Gastrocnemius medialis (tissue), 4 donors: ENCODE measurements around the gene KCNAB1. TPM values are rescaled to one million over a fixed set of nuclear protein-coding genes. Genes with fewer than 3 reads are reported as not detected.

Experiments
- ATAC-seq, 2 donors: fragments of 150-250 bp; one replicate each; pipeline ENCODE4 v1.9.1; 2016
- DNase-seq, 2 donors: peaks; one replicate each; pipeline ENCODE4 v3.0.0-alpha.2; 2019
- H3K27ac ChIP-seq, 4 donors: fragments of 200-600 bp; sonication (generic); 1 replicate in 1 of 4; 2 replicates in 3 of 4; pipeline ENCODE4 v1.5.1; 2016 to 2018; ENCODE audit warnings: mild to moderate bottlenecking in 2 of 4, moderate library complexity in 1 of 4
- H3K27me3 ChIP-seq, 3 donors: fragments of 200-600 bp; sonication (generic) in 2 of 3; 1 replicate in 1 of 3; 2 replicates in 2 of 3; pipeline versions ENCODE4 v1.5.1 to v1.6.0; 2016 to 2019; ENCODE audit warnings: mild to moderate bottlenecking in 1 of 3, moderate library complexity in 1 of 3
- H3K36me3 ChIP-seq, 2 donors: fragments of 200-600 bp; sonication (generic) in 1 of 2; one replicate each; pipeline ENCODE4 v1.5.1; 2017 to 2018
- H3K4me1 ChIP-seq, 2 donors: fragments of 200-600 bp; sonication (generic) in 1 of 2; one replicate each; pipeline ENCODE4 v1.5.1; 2016 to 2017; ENCODE audit warnings: mild to moderate bottlenecking in 2 of 2
- H3K4me3 ChIP-seq, 4 donors: fragments of 200-600 bp; sonication (generic) in 3 of 4; 1 replicate in 1 of 4; 2 replicates in 3 of 4; pipeline ENCODE4 v1.5.1; 2016 to 2019; ENCODE audit warnings: mild to moderate bottlenecking in 2 of 4
- H3K9me3 ChIP-seq, 3 donors: fragments of 200-600 bp; sonication (generic) in 2 of 3; 1 replicate in 1 of 3; 2 replicates in 2 of 3; pipeline ENCODE4 v1.5.1; 2016 to 2019
- POLR2A ChIP-seq, 2 donors: fragments of 450-650 bp; IDR thresholded peaks; one replicate each; pipeline ENCODE4 v1.6.1; 2017; ENCODE audit warnings: antibody characterized with exemption in 2 of 2, mild to moderate bottlenecking in 2 of 2, moderate library complexity in 2 of 2
- in situ Hi-C, 4 donors: fragments of 200-750 bp; cut with MboI; loops; one replicate each; pipeline versions ENCODE4 v1.15.0 to v1.8.0; 2017; ENCODE audit warnings: low sequenced_read_pairs in 4 of 4
- intact Hi-C: fragments of 100-400 bp; cut with DNase I; formaldehyde crosslinking; loops from one replicate; pipeline ENCODE4 v1.15.1; 2023; ENCODE audit warnings: low total_unique reads
- total RNA-seq, 4 donors: library from RNA; depleted of rRNA; stranded (reverse); fragments of >200 nt; gene quantifications; one replicate each; pipeline versions ENCODE4 v1.1.0 to v1.2.3, GENCODE V29; 2016
- TF ChIP-seq, protein P1 (sequence below), 5 experiments: fragments of 450-650 bp in 3 of 5; fragments of 200-600 bp in 2 of 5; sonication (generic) in 2 of 5; IDR thresholded peaks in 4 of 5; conservative IDR thresholded peaks in 1 of 5; 1 replicate in 4 of 5; 2 replicates in 1 of 5; pipeline ENCODE4 v1.5.1; 2016 to 2019; ENCODE audit warnings: antibody characterized with exemption in 5 of 5, mild to moderate bottlenecking in 3 of 5, moderate library complexity in 3 of 5

Gene KCNAB1
- total RNA-seq, 4 donors from 2014 or later = 0.46 to 3.6 (median 1.9) TPM

DNA sequence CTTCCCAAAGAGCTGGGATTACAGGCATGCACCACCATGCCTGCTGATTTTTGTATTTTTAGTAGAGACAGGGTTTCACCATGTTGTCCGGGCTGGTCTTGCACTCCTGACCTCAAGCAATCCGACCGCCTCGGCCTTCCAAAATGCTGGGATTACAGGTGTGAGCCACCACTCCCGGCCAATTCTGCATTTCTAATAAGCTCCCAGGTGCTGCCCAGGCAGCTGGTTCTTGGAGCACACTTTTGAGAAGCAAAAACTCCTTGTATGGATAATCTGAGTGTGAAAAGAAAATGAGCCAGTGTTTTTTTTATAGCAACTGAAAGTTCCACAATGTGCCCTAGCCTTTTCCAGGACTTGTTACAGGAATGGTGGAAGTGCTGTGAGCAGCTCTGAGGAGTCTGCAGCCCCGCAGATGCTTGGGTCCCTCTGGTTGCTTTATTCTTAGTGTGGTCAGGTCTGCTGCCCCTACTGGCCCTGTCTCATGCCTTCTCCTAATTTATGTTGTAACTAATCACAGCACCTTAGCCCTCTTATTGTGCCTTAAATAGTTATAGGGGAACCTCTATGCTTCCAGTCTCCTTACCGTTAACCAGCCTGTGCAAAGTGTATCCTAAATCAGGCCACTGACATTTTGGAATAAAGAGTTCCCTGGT lies 13.5 kb upstream of the KCNAB1 start:
- Histone ChIP-seq H3K4me1 (no peaks in the 10 kb centered on the region), H3K36me3 (no peaks in the 10 kb centered on the region), H3K27ac (no peak overlapping the region), H3K27me3 (no peaks in the 10 kb centered on the region), H3K4me3 (no peak overlapping the region), H3K9me3 (no peaks in the 10 kb centered on the region)
- no peak for DNase-seq
- in situ Hi-C loops = no loop called here
- TF ChIP-seq, protein P1, sequence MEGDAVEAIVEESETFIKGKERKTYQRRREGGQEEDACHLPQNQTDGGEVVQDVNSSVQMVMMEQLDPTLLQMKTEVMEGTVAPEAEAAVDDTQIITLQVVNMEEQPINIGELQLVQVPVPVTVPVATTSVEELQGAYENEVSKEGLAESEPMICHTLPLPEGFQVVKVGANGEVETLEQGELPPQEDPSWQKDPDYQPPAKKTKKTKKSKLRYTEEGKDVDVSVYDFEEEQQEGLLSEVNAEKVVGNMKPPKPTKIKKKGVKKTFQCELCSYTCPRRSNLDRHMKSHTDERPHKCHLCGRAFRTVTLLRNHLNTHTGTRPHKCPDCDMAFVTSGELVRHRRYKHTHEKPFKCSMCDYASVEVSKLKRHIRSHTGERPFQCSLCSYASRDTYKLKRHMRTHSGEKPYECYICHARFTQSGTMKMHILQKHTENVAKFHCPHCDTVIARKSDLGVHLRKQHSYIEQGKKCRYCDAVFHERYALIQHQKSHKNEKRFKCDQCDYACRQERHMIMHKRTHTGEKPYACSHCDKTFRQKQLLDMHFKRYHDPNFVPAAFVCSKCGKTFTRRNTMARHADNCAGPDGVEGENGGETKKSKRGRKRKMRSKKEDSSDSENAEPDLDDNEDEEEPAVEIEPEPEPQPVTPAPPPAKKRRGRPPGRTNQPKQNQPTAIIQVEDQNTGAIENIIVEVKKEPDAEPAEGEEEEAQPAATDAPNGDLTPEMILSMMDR (IDR thresholded peaks at IDR 0.05 in 4 of 5, conservative IDR thresholded peaks at IDR 0.05 in 1 of 5) = no peak
- TF ChIP-seq POLR2A (IDR thresholded peaks at IDR 0.05) = no peak
- intact Hi-C loops = no loop called here
- no peak for ATAC-seq

DNA sequence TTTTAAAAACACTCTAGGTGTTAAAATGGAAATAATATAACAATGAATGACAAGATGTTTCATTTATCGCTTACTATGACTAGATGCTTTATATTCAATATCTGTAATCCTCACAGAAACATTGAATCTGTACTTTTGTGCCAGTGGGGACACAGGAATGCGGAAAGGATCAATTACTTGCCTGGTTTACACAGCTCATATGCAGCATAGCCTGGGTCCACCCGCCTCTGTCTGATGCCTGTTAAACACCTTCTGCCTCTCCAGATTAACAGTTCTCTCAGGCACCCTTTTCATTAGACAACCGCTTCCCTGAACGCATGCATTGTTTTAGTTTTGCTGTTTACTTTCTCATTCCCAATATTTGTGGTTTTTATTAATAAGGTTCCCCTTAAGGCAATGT lies 12.9 kb upstream of the KCNAB1 start:
- no peaks in the 10 kb centered on the region for H3K9me3 ChIP-seq
- TF ChIP-seq, protein P1 (IDR thresholded peaks at IDR 0.05 in 4 of 5, conservative IDR thresholded peaks at IDR 0.05 in 1 of 5) = no peak
- no peak for TF ChIP-seq POLR2A (IDR thresholded peaks at IDR 0.05)
- in situ Hi-C loops = no loop called here
- intact Hi-C loops = no loop called here
- no peak overlapping the region for H3K4me3 ChIP-seq
- DNase-seq (no peak), ATAC-seq (no peak)
- H3K36me3 ChIP-seq = no peaks in the 10 kb centered on the region
- H3K27ac ChIP-seq = no peak overlapping the region
- no peaks in the 10 kb centered on the region for H3K4me1 ChIP-seq
- H3K27me3 ChIP-seq = no peaks in the 10 kb centered on the region

DNA sequence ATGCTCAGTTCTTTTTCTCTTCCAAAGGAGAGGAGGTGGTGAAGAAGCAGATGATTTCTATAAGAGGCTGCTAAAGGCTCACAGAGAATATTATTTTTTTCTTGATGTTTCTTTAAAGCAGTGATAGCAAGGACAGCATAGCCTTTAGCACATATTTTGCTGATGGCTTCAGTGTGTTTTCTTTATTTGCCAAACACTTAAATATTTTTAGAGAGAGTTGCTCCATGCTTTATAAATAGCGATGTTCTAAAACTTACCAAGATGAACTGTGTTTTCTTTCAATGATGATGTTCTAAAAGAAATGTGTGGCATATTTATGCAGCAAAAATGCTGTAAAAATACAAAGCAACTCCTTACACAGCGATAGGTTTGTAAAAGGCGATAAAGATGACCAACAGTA lies 11.8 kb upstream of the KCNAB1 start:
- in situ Hi-C loops = no loop called here
- no peak overlapping the region for H3K4me3 ChIP-seq
- H3K36me3 ChIP-seq = no peaks in the 10 kb centered on the region
- H3K27me3 ChIP-seq = no peaks in the 10 kb centered on the region
- intact Hi-C loops = no loop called here
- DNase-seq (no peak), ATAC-seq (no peak)
- H3K4me1 ChIP-seq = no peaks in the 10 kb centered on the region
- H3K27ac ChIP-seq = no peak overlapping the region
- no peaks in the 10 kb centered on the region for H3K9me3 ChIP-seq
- no peak for TF ChIP-seq POLR2A (IDR thresholded peaks at IDR 0.05)
- TF ChIP-seq, protein P1 (IDR thresholded peaks at IDR 0.05 in 4 of 5, conservative IDR thresholded peaks at IDR 0.05 in 1 of 5) = no peak

DNA sequence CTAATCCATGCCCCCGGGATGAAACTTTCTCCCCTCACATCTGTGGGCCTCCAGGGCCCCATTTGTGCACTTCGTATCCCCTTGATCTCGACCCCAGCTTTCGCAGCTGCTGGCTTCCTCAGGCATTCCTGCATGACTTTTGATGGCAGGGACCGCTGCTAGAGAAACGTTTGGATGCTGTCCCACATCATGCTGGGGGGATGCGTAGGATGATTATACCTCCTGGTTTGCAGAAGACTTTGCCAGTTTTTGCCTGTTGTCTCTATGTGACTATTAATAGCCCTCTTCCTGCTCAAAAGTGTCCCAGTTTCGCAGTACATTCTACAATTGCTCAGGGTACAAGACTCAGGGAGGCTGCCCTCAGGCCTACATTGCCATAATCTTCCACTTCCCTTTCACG lies 10.4 kb upstream of the KCNAB1 start:
- Histone ChIP-seq H3K4me3 (no peak overlapping the region), H3K4me1 (no peaks in the 10 kb centered on the region), H3K27ac (no peak overlapping the region), H3K9me3 (no peaks in the 10 kb centered on the region), H3K27me3 (no peaks in the 10 kb centered on the region), H3K36me3 (no peaks in the 10 kb centered on the region)
- TF ChIP-seq, protein P1 (IDR thresholded peaks at IDR 0.05 in 4 of 5, conservative IDR thresholded peaks at IDR 0.05 in 1 of 5) = no peak
- no peak for TF ChIP-seq POLR2A (IDR thresholded peaks at IDR 0.05)
- in situ Hi-C loops = no loop called here
- intact Hi-C loops = no loop called here
- ATAC-seq (no peak), DNase-seq (no peak)

DNA sequence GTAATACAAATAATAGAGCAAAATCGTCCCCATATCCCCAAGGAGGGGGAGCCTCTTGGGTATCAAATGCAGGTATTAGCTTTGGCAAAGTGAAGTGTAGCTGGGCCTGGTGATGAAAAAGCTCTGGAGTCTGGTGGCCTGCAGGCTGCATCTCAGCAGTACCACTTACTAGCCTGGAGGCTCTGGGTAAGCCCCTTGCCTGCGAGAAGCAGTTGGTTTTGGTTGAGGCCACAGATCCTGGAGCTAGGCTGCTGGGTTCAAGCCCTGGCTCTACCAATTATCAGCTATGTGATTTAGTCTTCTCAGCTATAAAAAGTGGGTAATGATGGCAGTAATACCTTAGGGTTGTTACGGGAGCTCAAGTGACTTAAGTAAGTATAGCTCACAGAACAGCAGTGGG lies 6.1 kb downstream of the KCNAB1 start:
- intact Hi-C loops = no loop called here

More for the DNA sequence above, 6.1 kb downstream of the KCNAB1 start:
- Histone ChIP-seq H3K27ac (no peak overlapping the region), H3K9me3 (no peaks in the 10 kb centered on the region), H3K27me3 (no peaks in the 10 kb centered on the region), H3K36me3 (no peaks in the 10 kb centered on the region), H3K4me3 (no peak overlapping the region), H3K4me1 (no peaks in the 10 kb centered on the region)
- DNase-seq (no peak), ATAC-seq (no peak)
- TF ChIP-seq, protein P1 (IDR thresholded peaks at IDR 0.05 in 4 of 5, conservative IDR thresholded peaks at IDR 0.05 in 1 of 5) = no peak
- no peak for TF ChIP-seq POLR2A (IDR thresholded peaks at IDR 0.05)
- in situ Hi-C loops = no loop called here
